GM12878 (cell line): ENCODE data around the gene ATP5F1A. TPM values are rescaled to one million over a fixed set of nuclear protein-coding genes. Genes with fewer than 3 reads are reported as not detected.

Experiments
- ATAC-seq: fragments of 200-7000 bp; cut with Tn5 transposase; 3 replicates; pipeline ENCODE4 v1.9.1; 2020; ENCODE audit warnings: mild to moderate bottlenecking, moderate library complexity
- BruUV-seq: library from RNA; stranded (reverse); fragments of 400-500 nt; replicated peaks from 2 replicates; lab custom pipeline; 2021; lab: Mats Ljungman, UMichigan
- CTCF ChIA-PET: fragments of 300-600 bp; sonication (Branson Sonifier 250); formaldehyde crosslinking; extraction: SDS; loops from one replicate; lab custom pipeline; 2021; ENCODE audit warnings: inconsistent platforms; lab: Yijun Ruan, JAX
- POLR2A ChIA-PET: fragments of 350-600 bp; formaldehyde crosslinking; extraction: SDS; loops from one replicate; lab custom pipeline; 2021; ENCODE audit warnings: inconsistent platforms; lab: Charles Lee
- RAD21 ChIA-PET: fragments of 300-600 bp; sonication (Branson Sonifier 250); formaldehyde crosslinking; loops from one replicate; lab custom pipeline; 2023; ENCODE audit warnings: antibody characterized with exemption; ENCODE audit not compliant: unreplicated experiment; lab: Charles Lee
- SMC1A ChIA-PET: fragments of 300-600 bp; sonication (Branson Sonifier 250); formaldehyde crosslinking; loops from one replicate; lab custom pipeline; 2023; ENCODE audit not compliant: unreplicated experiment, uncharacterized antibody; lab: Charles Lee
- DNase-seq: peaks from one replicate; pipeline ENCODE4 v3.0.0-alpha.2; 2011; ENCODE audit warnings: low read depth, low spot score
- FAIRE-seq: peaks from 3 replicates; lab custom pipeline; 2011; peaks lifted over from hg19 to GRCh38; lab: Jason Lieb, UNC
- H2AFZ ChIP-seq: 2 replicates; pipeline ENCODE4 v1.6.0; 2011; ENCODE audit warnings: low read depth, low read length, control low read depth; ENCODE audit not compliant: control insufficient read depth
- H3K27ac ChIP-seq: 2 replicates; pipeline ENCODE4 v1.5.1; 2011; ENCODE audit warnings: control low read depth; ENCODE audit not compliant: control insufficient read depth, insufficient read depth
- H3K27me3 ChIP-seq, 2 experiments: replicated peaks in 1 of 2; 2 replicates each; pipeline versions ENCODE4 v1.6.0 to v1.6.1; 2011; ENCODE audit warnings: low read length in 1 of 2; ENCODE audit not compliant: control insufficient read depth in 2 of 2, insufficient read depth in 2 of 2
- H3K36me3 ChIP-seq, 2 experiments: 2 replicates each; pipeline ENCODE4 v1.5.1; 2011; ENCODE audit warnings: low read length in 1 of 2; ENCODE audit not compliant: control insufficient read depth in 2 of 2, insufficient read depth in 2 of 2
- H3K4me1 ChIP-seq: 2 replicates; pipeline ENCODE4 v1.6.1; 2011; ENCODE audit warnings: mild to moderate bottlenecking, low read length, moderate library complexity, mixed read lengths; ENCODE audit not compliant: control insufficient read depth, insufficient read depth
- H3K4me2 ChIP-seq: 2 replicates; pipeline ENCODE4 v1.6.0; 2011; ENCODE audit warnings: control low read depth; ENCODE audit not compliant: control insufficient read depth, insufficient read depth
- H3K4me3 ChIP-seq: fragments of 200-600 bp; sonication (generic); 2 replicates; pipeline ENCODE4 v1.5.1; 2016
- H3K79me2 ChIP-seq: 2 replicates; pipeline ENCODE4 v1.6.0; 2011; ENCODE audit warnings: low read length; ENCODE audit not compliant: control insufficient read depth, insufficient read depth
- H3K9ac ChIP-seq: 2 replicates; pipeline ENCODE4 v1.8.0; 2011; ENCODE audit warnings: low read length, control low read depth, mixed read lengths; ENCODE audit not compliant: control insufficient read depth, insufficient read depth
- H3K9me3 ChIP-seq: replicated peaks from 3 replicates; pipeline ENCODE4 v1.5.1; 2011; ENCODE audit warnings: mild to moderate bottlenecking, low read length; ENCODE audit not compliant: control insufficient read depth, insufficient read depth
- H4K20me1 ChIP-seq: 2 replicates; pipeline ENCODE4 v1.6.0; 2011; ENCODE audit not compliant: control insufficient read depth, insufficient read depth
- BCL11A ChIP-seq: IDR thresholded peaks from 2 replicates; pipeline ENCODE4 v1.6.1; 2011; ENCODE audit warnings: low read depth, low read length
- GATAD2B ChIP-seq: fragments of 450-650 bp; conservative IDR thresholded peaks from 2 replicates; pipeline ENCODE4 v1.6.1; 2017; ENCODE audit warnings: low read depth, mild to moderate bottlenecking, moderate library complexity
- MEF2A ChIP-seq: IDR thresholded peaks from 2 replicates; pipeline ENCODE4 v1.6.1; 2011; ENCODE audit warnings: low read depth, mild to moderate bottlenecking, low read length, moderate library complexity; ENCODE audit not compliant: insufficient read depth
- MEF2B ChIP-seq: fragments of 450-650 bp; IDR thresholded peaks from 2 replicates; pipeline ENCODE4 v1.6.1; 2018; ENCODE audit warnings: mild to moderate bottlenecking, moderate library complexity; ENCODE audit not compliant: partially characterized antibody, poor library complexity, severe bottlenecking
- NFYB ChIP-seq: IDR thresholded peaks from 2 replicates; pipeline ENCODE4 v1.6.1; 2011; ENCODE audit warnings: low read depth, mild to moderate bottlenecking, low read length, improper control_type of control experiment, moderate library complexity; ENCODE audit not compliant: insufficient read depth
- PAX5 ChIP-seq: IDR thresholded peaks from 2 replicates; pipeline ENCODE4 v1.6.1; 2011; ENCODE audit warnings: low read depth, low read length, borderline replicate concordance
- POU2F2 ChIP-seq: IDR thresholded peaks from 3 replicates; pipeline ENCODE4 v1.6.1; 2011; ENCODE audit warnings: low read depth, mild to moderate bottlenecking, low read length, borderline replicate concordance
- RUNX3 ChIP-seq: IDR thresholded peaks from 2 replicates; pipeline ENCODE4 v1.6.1; 2012; ENCODE audit warnings: low read length, inconsistent platforms
- SPI1 ChIP-seq: IDR thresholded peaks from 2 replicates; pipeline ENCODE4 v1.6.1; 2011; ENCODE audit warnings: low read depth, mild to moderate bottlenecking, low read length, moderate library complexity, borderline replicate concordance; ENCODE audit not compliant: insufficient read depth
- SREBF1 ChIP-seq: IDR thresholded peaks from 2 replicates; pipeline ENCODE4 v1.6.1; 2012; ENCODE audit warnings: mild to moderate bottlenecking, low read length
- SRF ChIP-seq, 2 experiments: IDR thresholded peaks; 2 replicates each; pipeline ENCODE4 v1.6.1; 2011; ENCODE audit warnings: low read depth in 2 of 2, low read length in 2 of 2, mild to moderate bottlenecking in 1 of 2, moderate library complexity in 1 of 2
- ZBED1 ChIP-seq: IDR thresholded peaks from 2 replicates; pipeline ENCODE4 v1.6.1; 2016; ENCODE audit warnings: borderline replicate concordance
- WGBS: methylation state at CpG from one replicate; pipeline ENCODE4 v1.1.6; 2016; ENCODE audit warnings: low lambda C conversion rate; ENCODE audit not compliant: insufficient replicate concordance, insufficient coverage; ENCODE audit errors: missing lambda C conversion rate; 5-methylcytosine and 5-hydroxymethylcytosine counted together
- in situ Hi-C: fragments of 300-500 bp; cut with MboI; formaldehyde crosslinking; loops from 9 replicates; pipeline ENCODE4 v1.14.3; 2018; ENCODE audit warnings: mixed read lengths
- intact Hi-C: fragments of 100-400 bp; cut with micrococcal nuclease; formaldehyde crosslinking; loops from one replicate; pipeline ENCODE4 v1.14.2; 2022; ENCODE audit not compliant: unreplicated experiment
- polyA plus RNA-seq, 11 experiments: library from polyadenylated mRNA; depleted of rRNA in 4 of 11; unstranded in 6 of 11; stranded (reverse) in 5 of 11; fragments of >200 nt; fragmentation: Nextera tagmentation in 4 of 11; fragmentation: Illumina TruSeq in 1 of 11; extraction: Ambion mirVana in 4 of 11; extraction: Trizol in 1 of 11; gene quantifications; 1 replicate in 1 of 11; 2 replicates in 10 of 11; pipeline versions ENCODE4 v1.2.1 to v1.2.3, GENCODE V29; 2011 to 2016; ENCODE audit warnings: inconsistent platforms in 2 of 11, missing spikeins in 2 of 11, low read depth in 1 of 11
- total RNA-seq, 4 experiments: library from RNA; depleted of rRNA in 3 of 4; stranded (reverse); fragments of >200 nt in 3 of 4; fragmentation: Illumina TruSeq in 1 of 4; extraction: Trizol in 1 of 4; gene quantifications; 2 replicates each; pipeline versions ENCODE4 v1.2.1 to v1.2.3, GENCODE V29; 2013 to 2021
- TF ChIP-seq, protein P1 (sequence below), 3 experiments: IDR thresholded peaks in 2 of 3; conservative IDR thresholded peaks in 1 of 3; 2 replicates each; pipeline ENCODE4 v1.5.1; 2011; ENCODE audit warnings: low read depth in 3 of 3, low read length in 3 of 3, mild to moderate bottlenecking in 3 of 3, control low read depth in 2 of 3, moderate library complexity in 2 of 3, inconsistent platforms in 1 of 3, mixed read lengths in 1 of 3; ENCODE audit not compliant: control insufficient read depth in 2 of 3, insufficient read depth in 1 of 3; ENCODE audit errors: extremely low read depth in 1 of 3
- TF ChIP-seq, protein P2 (sequence below): IDR thresholded peaks from 2 replicates; pipeline ENCODE4 v1.6.1; 2012; ENCODE audit warnings: low read depth, low read length, improper control_type of control experiment

ATP5F1A gene
- total and polyA plus RNA-seq, 10 of the 15 experiments (the other 5 are each of a cell fraction or from before 2014, with no cell fraction given): 592 to 1,161 (median 723) TPM

GRCh38 chr18:46067438-46068007, 30.6 kb downstream of the ATP5F1A start:
- no peaks in the 10 kb centered on the region for H4K20me1 ChIP-seq
- H3K27me3 ChIP-seq: no peaks in the 10 kb centered on the region; a peak in 1 of 4 replicates
- no peak overlapping the region for H3K9ac ChIP-seq
- ATAC-seq: peak; percentile 39
- CTCF ChIA-PET: interaction anchor here (0.7 kb wide), 1 partner anchor 56 kb away, joined by 4 read pairs; no protein-coding TSS in a partner anchor
- SMC1A ChIA-PET: interaction anchor here (1.7 kb wide), 1 partner anchor 13 kb away, joined by 5 read pairs; no protein-coding TSS in a partner anchor
- H3K36me3 ChIP-seq: no peaks in the 10 kb centered on the region
- POLR2A ChIA-PET: interaction anchor here (0.7 kb wide), 1 partner anchor 13 kb away, joined by 3 read pairs; no protein-coding TSS in a partner anchor
- no peak overlapping the region for H3K4me2 ChIP-seq
- no peak overlapping the region for H3K27ac ChIP-seq
- no peak for FAIRE-seq
- DNase-seq: no peak
- no peak overlapping the region for H3K4me3 ChIP-seq
- H2AFZ ChIP-seq: no peak overlapping the region
- BruUV-seq: no TSS peak
- RAD21 ChIA-PET: no interaction called here
- intact Hi-C loops (no loop called here), in situ Hi-C loops (no loop called here)
- 40% methylated on average over 5 of the region's 5 CpGs for WGBS
- peaks cover 17% of the 10 kb centered on the region for H3K4me1 ChIP-seq
- H3K79me2 ChIP-seq: no peaks in the 10 kb centered on the region; the same call in none of the 2 replicates
- TF ChIP-seq RUNX3 (peak; percentile 30; the same call in 1 of the 2 replicates), SRF (IDR thresholded peaks at IDR 0.05; ENCODE audit: low read depth in 2 of 2, low read length in 2 of 2) (peak; percentile 80 to 96), PAX5 (peak; percentile 64; the same call in 1 of the 2 replicates), MEF2B (no peak), MEF2A (peak; percentile 86), NFYB (peak; percentile 51; the same call in 1 of the 2 replicates)
- no peaks in the 10 kb centered on the region; the same call in 2 of the 3 replicates for H3K9me3 ChIP-seq

DNA sequence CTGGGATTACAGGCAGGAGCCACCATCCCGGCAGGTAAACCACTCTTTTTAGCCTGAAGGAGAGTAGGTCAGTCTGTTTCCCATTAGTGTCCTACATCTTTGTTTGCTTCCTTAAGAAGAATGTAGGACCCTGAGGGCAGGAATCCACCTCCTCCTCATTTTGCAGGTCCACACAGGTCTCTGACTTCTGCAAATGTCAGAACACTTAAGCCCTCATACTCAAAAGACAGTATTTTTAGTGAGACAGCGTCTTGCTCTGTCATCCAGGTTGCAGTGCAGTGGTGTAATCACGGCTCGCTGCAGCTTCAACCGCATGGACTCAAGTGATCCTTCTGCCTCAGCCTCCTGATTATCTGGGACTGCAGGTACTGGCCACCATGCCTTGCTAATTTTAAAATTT, 35.3 kb downstream of the ATP5F1A start:
- ATAC-seq (no peak), FAIRE-seq (peak; percentile 7), DNase-seq (no peak)
- H3K4me3 ChIP-seq: no peak overlapping the region
- ChIA-PET SMC1A (interaction anchor here (2.4 kb wide), 1 partner anchor 10 kb away, joined by 8 read pairs; no protein-coding TSS in a partner anchor), CTCF (no interaction called here), POLR2A (no interaction called here), RAD21 (no interaction called here)
- H3K9ac ChIP-seq: no peak overlapping the region
- in situ Hi-C loops (no loop called here), intact Hi-C loops (no loop called here)
- WGBS: 75% methylated on average over 5 of the region's 5 CpGs
- no peak overlapping the region for H3K4me2 ChIP-seq
- no peaks in the 10 kb centered on the region; the same call in 2 of the 3 replicates for H3K9me3 ChIP-seq
- no peak overlapping the region for H3K27ac ChIP-seq
- BruUV-seq: no TSS peak
- no peaks in the 10 kb centered on the region for H3K27me3 ChIP-seq
- no peaks in the 10 kb centered on the region for H4K20me1 ChIP-seq
- no peaks in the 10 kb centered on the region for H3K79me2 ChIP-seq
- H2AFZ ChIP-seq: no peak overlapping the region
- no peaks in the 10 kb centered on the region for H3K36me3 ChIP-seq
- H3K4me1 ChIP-seq: peaks cover 2% of the 10 kb centered on the region
- TF ChIP-seq, protein P1, sequence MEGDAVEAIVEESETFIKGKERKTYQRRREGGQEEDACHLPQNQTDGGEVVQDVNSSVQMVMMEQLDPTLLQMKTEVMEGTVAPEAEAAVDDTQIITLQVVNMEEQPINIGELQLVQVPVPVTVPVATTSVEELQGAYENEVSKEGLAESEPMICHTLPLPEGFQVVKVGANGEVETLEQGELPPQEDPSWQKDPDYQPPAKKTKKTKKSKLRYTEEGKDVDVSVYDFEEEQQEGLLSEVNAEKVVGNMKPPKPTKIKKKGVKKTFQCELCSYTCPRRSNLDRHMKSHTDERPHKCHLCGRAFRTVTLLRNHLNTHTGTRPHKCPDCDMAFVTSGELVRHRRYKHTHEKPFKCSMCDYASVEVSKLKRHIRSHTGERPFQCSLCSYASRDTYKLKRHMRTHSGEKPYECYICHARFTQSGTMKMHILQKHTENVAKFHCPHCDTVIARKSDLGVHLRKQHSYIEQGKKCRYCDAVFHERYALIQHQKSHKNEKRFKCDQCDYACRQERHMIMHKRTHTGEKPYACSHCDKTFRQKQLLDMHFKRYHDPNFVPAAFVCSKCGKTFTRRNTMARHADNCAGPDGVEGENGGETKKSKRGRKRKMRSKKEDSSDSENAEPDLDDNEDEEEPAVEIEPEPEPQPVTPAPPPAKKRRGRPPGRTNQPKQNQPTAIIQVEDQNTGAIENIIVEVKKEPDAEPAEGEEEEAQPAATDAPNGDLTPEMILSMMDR (IDR thresholded peaks at IDR 0.05 in 2 of 3, conservative IDR thresholded peaks at IDR 0.05 in 1 of 3; ENCODE audit: control insufficient read depth in 2 of 3, extremely low read depth in 1 of 3, insufficient read depth in 1 of 3, low read depth in 3 of 3, low read length in 3 of 3): no peak
- TF ChIP-seq SREBF1 (no peak), BCL11A (no peak), MEF2A (no peak), GATAD2B (no peak), POU2F2 (no peak), SPI1 (no peak), ZBED1 (no peak)
- TF ChIP-seq, protein P2, sequence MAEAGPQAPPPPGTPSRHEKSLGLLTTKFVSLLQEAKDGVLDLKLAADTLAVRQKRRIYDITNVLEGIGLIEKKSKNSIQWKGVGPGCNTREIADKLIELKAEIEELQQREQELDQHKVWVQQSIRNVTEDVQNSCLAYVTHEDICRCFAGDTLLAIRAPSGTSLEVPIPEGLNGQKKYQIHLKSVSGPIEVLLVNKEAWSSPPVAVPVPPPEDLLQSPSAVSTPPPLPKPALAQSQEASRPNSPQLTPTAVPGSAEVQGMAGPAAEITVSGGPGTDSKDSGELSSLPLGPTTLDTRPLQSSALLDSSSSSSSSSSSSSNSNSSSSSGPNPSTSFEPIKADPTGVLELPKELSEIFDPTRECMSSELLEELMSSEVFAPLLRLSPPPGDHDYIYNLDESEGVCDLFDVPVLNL: no peak
